Calu3 (cell line): ENCODE measurements around the gene PHF23. TPM values are rescaled to one million over a fixed set of nuclear protein-coding genes. Genes with fewer than 3 reads are reported as not detected.

Experiments used
- BruUV-seq: library from RNA; stranded (reverse); fragments of 400-500 nt; replicated peaks from 2 replicates; lab custom pipeline; 2021; lab: Mats Ljungman, UMichigan
- CTCF ChIA-PET: fragments of 300-600 bp; sonication (Branson Sonifier 250); formaldehyde crosslinking; loops from one replicate; lab custom pipeline; 2022; ENCODE audit warnings: antibody characterized with exemption; lab: Charles Lee
- DNase-seq: peaks from one replicate; pipeline ENCODE4 v3.0.0; 2022
- H3K27ac Mint-ChIP-seq: one replicate; pipeline ENCODE4 v1.8.0; 2022; ENCODE audit warnings: mixed read lengths; ENCODE audit not compliant: unreplicated experiment
- H3K27me3 Mint-ChIP-seq: one replicate; pipeline ENCODE4 v1.8.0; 2022; ENCODE audit warnings: mixed read lengths; ENCODE audit not compliant: unreplicated experiment
- H3K36me3 Mint-ChIP-seq: one replicate; pipeline ENCODE4 v1.8.0; 2022; ENCODE audit warnings: mild to moderate bottlenecking, moderate library complexity, mixed read lengths; ENCODE audit not compliant: insufficient read depth, unreplicated experiment
- H3K4me1 Mint-ChIP-seq: one replicate; pipeline ENCODE4 v1.8.0; 2022; ENCODE audit warnings: mild to moderate bottlenecking, low read depth, mixed read lengths; ENCODE audit not compliant: unreplicated experiment
- H3K4me3 Mint-ChIP-seq: one replicate; pipeline ENCODE4 v1.8.0; 2022; ENCODE audit warnings: mild to moderate bottlenecking, low read depth, moderate library complexity, mixed read lengths; ENCODE audit not compliant: unreplicated experiment
- H3K9me3 Mint-ChIP-seq: one replicate; pipeline ENCODE4 v1.8.0; 2022; ENCODE audit warnings: low read depth, mixed read lengths; ENCODE audit not compliant: unreplicated experiment
- CTCF ChIP-seq: fragments of 200-600 bp; IDR thresholded peaks from one replicate; pipeline ENCODE4 v1.8.0; 2022; ENCODE audit warnings: antibody characterized with exemption; ENCODE audit not compliant: unreplicated experiment
- intact Hi-C: fragments of 100-400 bp; cut with micrococcal nuclease; formaldehyde crosslinking; loops from one replicate; pipeline ENCODE4 v1.10.0; 2022; ENCODE audit not compliant: unreplicated experiment
- total RNA-seq: library from RNA; stranded (reverse); gene quantifications from 2 replicates; pipeline ENCODE4 v1.2.3, GENCODE V29; 2022

PHF23 gene
- total RNA-seq, 1 experiment from 2014 or later = 30.2 TPM

- no peak overlapping the region for H3K27ac Mint-ChIP-seq
- peaks cover 8% of the 10 kb centered on the region for H3K4me1 Mint-ChIP-seq
- H3K9me3 Mint-ChIP-seq = no peaks in the 10 kb centered on the region
- intact Hi-C loops = no loop called here
- CTCF ChIA-PET = no interaction called here
- no peak for DNase-seq
- no peaks in the 10 kb centered on the region for H3K36me3 Mint-ChIP-seq
- no peak overlapping the region for H3K4me3 Mint-ChIP-seq
- no TSS peak for BruUV-seq
- no peak for TF ChIP-seq CTCF
- peaks cover 51% of the 10 kb centered on the region for H3K27me3 Mint-ChIP-seq
These were observed 35.9 kb downstream of the PHF23 start for GRCh38 chr17:7203391-7203790.

GRCh38 chr17:7196651-7197401 lies 42.4 kb downstream of the PHF23 start:
- TF ChIP-seq CTCF = no peak
- H3K27me3 Mint-ChIP-seq = peaks cover 17% of the 10 kb centered on the region
- H3K4me3 Mint-ChIP-seq = no peak overlapping the region
- CTCF ChIA-PET = no interaction called here
- H3K36me3 Mint-ChIP-seq = no peaks in the 10 kb centered on the region
- no peaks in the 10 kb centered on the region for H3K9me3 Mint-ChIP-seq
- H3K27ac Mint-ChIP-seq = no peak overlapping the region
- intact Hi-C loops = no loop called here
- no peak for DNase-seq
- H3K4me1 Mint-ChIP-seq = no peaks in the 10 kb centered on the region
- no TSS peak for BruUV-seq

- no peak overlapping the region for H3K27ac Mint-ChIP-seq
- peaks cover 21% of the 10 kb centered on the region for H3K27me3 Mint-ChIP-seq
- intact Hi-C loops = no loop called here
- H3K36me3 Mint-ChIP-seq = no peaks in the 10 kb centered on the region
- no peaks in the 10 kb centered on the region for H3K4me1 Mint-ChIP-seq
- BruUV-seq = no TSS peak
- CTCF ChIA-PET = no interaction called here
- no peak overlapping the region for H3K4me3 Mint-ChIP-seq
- DNase-seq = no peak
- TF ChIP-seq CTCF = no peak
- no peaks in the 10 kb centered on the region for H3K9me3 Mint-ChIP-seq
These were observed 43.3 kb downstream of the PHF23 start for GRCh38 chr17:7195971-7196370.

- no TSS peak for BruUV-seq
- DNase-seq = no peak
- H3K36me3 Mint-ChIP-seq = no peaks in the 10 kb centered on the region
- no peak for TF ChIP-seq CTCF
- no peak overlapping the region for H3K27ac Mint-ChIP-seq
- no peak overlapping the region for H3K4me3 Mint-ChIP-seq
- intact Hi-C loops = no loop called here
- H3K9me3 Mint-ChIP-seq = no peaks in the 10 kb centered on the region
- CTCF ChIA-PET = no interaction called here
- peaks cover 21% of the 10 kb centered on the region for H3K27me3 Mint-ChIP-seq
- H3K4me1 Mint-ChIP-seq = no peaks in the 10 kb centered on the region
These were observed 46.9 kb downstream of the PHF23 start for GRCh38 chr17:7192271-7192937.
